Testis (tissue), 3 donors: ENCODE results near the gene ACOX3. TPM values are rescaled to one million over a fixed set of nuclear protein-coding genes. Genes with fewer than 3 reads are reported as not detected.

Experiments used
- DNase-seq: peaks from one replicate; pipeline ENCODE4 v3.0.0-alpha.2; 2019
- H3K27ac ChIP-seq, 2 donors: fragments of 200-600 bp; sonication (generic); one replicate each; pipeline ENCODE4 v1.5.1; 2019
- H3K27me3 ChIP-seq: fragments of 200-600 bp; sonication (generic); one replicate; pipeline ENCODE4 v1.5.1; 2019
- H3K36me3 ChIP-seq: fragments of 200-600 bp; sonication (generic); one replicate; pipeline ENCODE4 v1.5.1; 2017; ENCODE audit warnings: low read depth; ENCODE audit errors: missing control alignments
- H3K4me1 ChIP-seq: fragments of 200-600 bp; sonication (generic); one replicate; pipeline ENCODE4 v1.5.1; 2019
- H3K4me3 ChIP-seq, 2 donors: fragments of 200-600 bp; sonication (generic); one replicate each; pipeline ENCODE4 v1.5.1; 2017 to 2019
- H3K9me3 ChIP-seq: fragments of 200-600 bp; sonication (generic); one replicate; pipeline ENCODE4 v1.5.1; 2017
- CTCF ChIP-seq, 3 experiments: fragments of 450-650 bp in 2 of 3; fragments of 200-600 bp in 1 of 3; sonication (generic) in 1 of 3; IDR thresholded peaks; one replicate each; pipeline ENCODE4 v1.5.1; 2016 to 2019; ENCODE audit warnings: antibody characterized with exemption in 3 of 3, mild to moderate bottlenecking in 2 of 3, moderate library complexity in 1 of 3
- POLR2A ChIP-seq: fragments of 450-650 bp; IDR thresholded peaks from one replicate; pipeline ENCODE4 v1.6.1; 2017; ENCODE audit warnings: antibody characterized with exemption, mild to moderate bottlenecking, moderate library complexity
- WGBS, 2 donors: methylation state at CpG; one replicate each; pipeline ENCODE4 v1.1.5; 2018; 5-methylcytosine and 5-hydroxymethylcytosine counted together
- intact Hi-C: fragments of 100-400 bp; cut with DNase I; formaldehyde crosslinking; loops from one replicate; pipeline ENCODE4 v1.15.1; 2023; ENCODE audit warnings: low total_unique reads
- polyA plus RNA-seq: library from polyadenylated mRNA; stranded (reverse); fragments of 350-450 nt; fragmentation: Illumina TruSeq; extraction: RNeasy Lipid Tissue Mini Kit (QIAGEN cat#74804); gene quantifications from one replicate; pipeline ENCODE4 v1.2.3, GENCODE V29; 2014; ENCODE audit warnings: low read depth, low replicate concordance; ENCODE audit not compliant: insufficient read depth
- total RNA-seq, 2 donors: library from RNA; depleted of rRNA; stranded (reverse); fragments of >200 nt; gene quantifications; one replicate each; pipeline ENCODE4 v1.2.3, GENCODE V29; 2016

Gene ACOX3
- total and polyA plus RNA-seq, 3 donors from 2014 or later, result 8.6 to 35.9 (median 29.8) TPM

DNA sequence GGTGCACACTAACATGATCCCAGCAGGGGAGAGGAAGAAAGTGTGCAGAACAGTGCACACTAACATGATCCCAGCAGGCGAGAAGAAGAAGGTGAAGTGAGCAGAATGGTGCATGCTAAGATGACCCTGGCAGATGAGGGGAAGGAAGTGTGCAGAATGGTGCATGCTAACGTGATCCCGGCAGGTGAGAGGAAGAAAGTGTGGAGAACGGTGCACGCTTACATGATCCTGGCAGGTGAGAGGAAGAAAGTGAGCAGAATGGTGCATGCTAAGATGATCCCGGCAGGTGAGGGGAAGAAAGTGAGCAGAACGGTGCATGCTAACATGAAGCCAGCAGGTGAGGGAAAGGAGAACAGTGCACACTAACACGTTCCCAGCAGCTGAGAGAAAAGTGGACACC, 83.7 kb downstream of the ACOX3 start:
- no peak overlapping the region for H3K4me3 ChIP-seq
- 92 to 93% methylated on average over 8 of the region's 8 CpGs for WGBS, 2 donors
- no peak for TF ChIP-seq POLR2A
- no peak for TF ChIP-seq CTCF (IDR thresholded peaks at IDR 0.05)
- DNase-seq, result no peak
- H3K27me3 ChIP-seq, result no peaks in the 10 kb centered on the region
- intact Hi-C loops, result no loop called here
- no peaks in the 10 kb centered on the region for H3K9me3 ChIP-seq
- no peak overlapping the region for H3K27ac ChIP-seq
- no peaks in the 10 kb centered on the region for H3K36me3 ChIP-seq
- peaks cover 16% of the 10 kb centered on the region for H3K4me1 ChIP-seq

GRCh38 chr4:8355864-8356565, 84.5 kb downstream of the ACOX3 start:
- Histone ChIP-seq H3K4me3 (no peak overlapping the region), H3K27me3 (no peaks in the 10 kb centered on the region), H3K27ac (no peak overlapping the region), H3K36me3 (no peaks in the 10 kb centered on the region), H3K9me3 (no peaks in the 10 kb centered on the region), H3K4me1 (peaks cover 24% of the 10 kb centered on the region)
- no peak for TF ChIP-seq CTCF (IDR thresholded peaks at IDR 0.05)
- TF ChIP-seq POLR2A, result no peak
- intact Hi-C loops, result no loop called here
- 47 to 70% methylated on average over 8 of the region's 8 CpGs for WGBS, 2 donors
- peak; percentile 31 for DNase-seq

- TF ChIP-seq CTCF (IDR thresholded peaks at IDR 0.05) (no peak), POLR2A (no peak)
- Histone ChIP-seq H3K27ac (no peak overlapping the region), H3K4me1 (peaks cover 28% of the 10 kb centered on the region)
Measured at GRCh38 chr4:8355306-8355705, 85.2 kb downstream of the ACOX3 start.

GRCh38 chr4:8353912-8354453, 86.5 kb downstream of the ACOX3 start:
- intact Hi-C loops, result no loop called here
- Histone ChIP-seq H3K4me3 (no peak overlapping the region), H3K9me3 (no peaks in the 10 kb centered on the region), H3K27ac (no peak overlapping the region), H3K36me3 (no peaks in the 10 kb centered on the region), H3K27me3 (no peaks in the 10 kb centered on the region), H3K4me1 (peaks cover 28% of the 10 kb centered on the region)
- TF ChIP-seq POLR2A (no peak), CTCF (IDR thresholded peaks at IDR 0.05) (no peak)
- 86 to 94% methylated on average over 12 of the region's 12 CpGs for WGBS, 2 donors
- no peak for DNase-seq

More at GRCh38 chr4:8355306-8355705, 85.2 kb downstream of the ACOX3 start:
- intact Hi-C loops, result no loop called here
- no peak for DNase-seq
- Histone ChIP-seq H3K4me3 (no peak overlapping the region), H3K36me3 (no peaks in the 10 kb centered on the region), H3K27me3 (no peaks in the 10 kb centered on the region), H3K9me3 (no peaks in the 10 kb centered on the region)
- WGBS, 2 donors, result 68 to 74% methylated on average over 6 of the region's 6 CpGs

DNA sequence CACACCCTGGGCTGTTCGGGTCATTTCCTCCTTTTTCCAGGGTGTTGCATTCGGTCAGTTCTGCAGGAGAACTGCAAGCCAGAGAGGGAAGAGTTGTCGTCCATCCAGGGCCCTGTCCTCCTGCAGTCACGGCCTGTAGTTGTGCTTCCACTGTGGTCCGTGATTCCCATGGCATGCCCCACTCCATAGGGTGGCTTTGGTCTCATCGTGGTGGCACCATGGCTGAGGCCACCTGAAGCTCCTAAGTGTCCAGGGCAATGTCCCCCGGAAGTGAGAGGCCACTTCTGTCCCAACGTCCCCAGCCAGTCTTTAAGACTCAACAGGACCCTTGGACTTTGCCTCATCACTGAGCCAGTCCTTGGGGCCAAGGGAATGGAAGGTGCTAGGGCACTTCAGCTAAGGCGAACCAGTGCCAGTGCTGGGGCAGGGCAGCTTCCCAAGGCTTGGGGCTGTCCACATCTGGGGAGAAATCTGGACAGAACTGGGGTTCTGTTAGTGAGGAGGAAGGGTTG, 87.3 kb downstream of the ACOX3 start:
- no peak for DNase-seq
- Histone ChIP-seq H3K4me1 (peaks cover 28% of the 10 kb centered on the region), H3K4me3 (no peak overlapping the region), H3K27me3 (no peaks in the 10 kb centered on the region), H3K9me3 (no peaks in the 10 kb centered on the region), H3K27ac (no peak overlapping the region), H3K36me3 (no peaks in the 10 kb centered on the region)
- TF ChIP-seq POLR2A, result no peak
- TF ChIP-seq CTCF (IDR thresholded peaks at IDR 0.05), result no peak
- intact Hi-C loops, result no loop called here
- WGBS, 2 donors, result 82 to 89% methylated on average over 7 to 9 of the region's 9 CpGs
